Airway epithelial cell (primary cell): Measurements from ENCODE around the gene C10orf105. TPM values are rescaled to one million over a fixed set of nuclear protein-coding genes. Genes with fewer than 3 reads are reported as not detected.

Experiments
- total RNA-seq: library from RNA; depleted of rRNA; stranded (reverse); fragments of >200 nt; gene quantifications from 2 replicates; pipeline ENCODE4 v1.2.3, GENCODE V29; 2015

Gene C10orf105, protein sequence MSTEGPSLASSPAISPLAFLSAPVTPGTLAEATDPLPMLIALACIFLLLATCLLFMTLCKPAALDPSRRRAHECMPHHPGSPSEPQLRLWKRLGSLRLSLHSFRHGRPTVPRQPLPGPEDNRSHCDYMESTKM
- 0.14 TPM in 1 of 2 replicates, not detected in the other for total RNA-seq

GRCh38 chr10:71719464-71720201, at the start of gene C10orf105:
TSS of gene C10orf105 (minus strand) at chr10:71719778. CDS start at chr10:71716337, 3,441 bp downstream.

Other genes with a start within 250 kb of the C10orf105 start
- gene VSIR, start 53.7 kb upstream of the C10orf105 start, total RNA-seq: 13.6 and 18.3 TPM in 2 replicates
- 482 and 505 TPM in 2 replicates for gene PSAP, start 131.5 kb upstream of the C10orf105 start, total RNA-seq
- gene CHST3, start 244.6 kb upstream of the C10orf105 start, total RNA-seq: 19.8 and 22.4 TPM in 2 replicates